Sigmoid colon (tissue), 7 donors: ENCODE results near the gene KCNIP3. TPM values are rescaled to one million over a fixed set of nuclear protein-coding genes. Genes with fewer than 3 reads are reported as not detected.

Experiments
- DNase-seq: peaks from one replicate; pipeline ENCODE4 v3.0.0-alpha.2; 2019
- H3K27ac ChIP-seq, 4 donors: fragments of 200-600 bp; sonication (generic); one replicate each; pipeline ENCODE4 v1.5.1; 2016 to 2019; ENCODE audit warnings: mild to moderate bottlenecking in 1 of 4
- H3K27me3 ChIP-seq, 3 donors: fragments of 200-600 bp; sonication (generic); one replicate each; pipeline ENCODE4 v1.5.1; 2019; ENCODE audit warnings: mild to moderate bottlenecking in 1 of 3
- H3K36me3 ChIP-seq, 4 donors: fragments of 200-600 bp; sonication (generic); one replicate each; pipeline ENCODE4 v1.5.1; 2016 to 2019
- H3K4me1 ChIP-seq, 4 donors: fragments of 200-600 bp; sonication (generic); one replicate each; pipeline ENCODE4 v1.5.1; 2017 to 2019
- H3K4me3 ChIP-seq, 4 donors: fragments of 200-600 bp; sonication (generic); one replicate each; pipeline ENCODE4 v1.5.1; 2017 to 2019; ENCODE audit warnings: mild to moderate bottlenecking in 2 of 4, moderate library complexity in 1 of 4
- H3K9me3 ChIP-seq, 4 donors: fragments of 200-600 bp in 3 of 4; sonication (generic) in 3 of 4; one replicate each; pipeline versions ENCODE4 v1.5.1 to v1.6.1; 2013 to 2019
- EP300 ChIP-seq, 4 donors: sonication (generic); formaldehyde crosslinking; IDR thresholded peaks; one replicate each; pipeline ENCODE4 v1.6.1; 2017; ENCODE audit warnings: antibody characterized with exemption in 4 of 4
- POLR2A ChIP-seq, 2 donors: fragments of 450-650 bp; IDR thresholded peaks; one replicate each; pipeline ENCODE4 v1.6.1; 2016; ENCODE audit warnings: antibody characterized with exemption in 2 of 2, mild to moderate bottlenecking in 2 of 2, moderate library complexity in 2 of 2
- POLR2AphosphoS5 ChIP-seq, 4 donors: sonication (generic); formaldehyde crosslinking; IDR thresholded peaks; one replicate each; pipeline ENCODE4 v1.6.1; 2017; ENCODE audit warnings: antibody characterized with exemption in 4 of 4
- WGBS, 2 donors: extraction: QIAGEN DNeasy Blood & Tissue Kit; methylation state at CpG; one replicate each; pipeline ENCODE4 v1.1.7; 2013; 5-methylcytosine and 5-hydroxymethylcytosine counted together
- intact Hi-C: fragments of 100-400 bp; cut with DNase I; formaldehyde crosslinking; loops from one replicate; pipeline ENCODE4 v1.15.1; 2023
- polyA plus RNA-seq, 3 donors: library from polyadenylated mRNA; stranded (reverse); fragments of 200-250 nt; gene quantifications; one replicate each; pipeline ENCODE4 v1.2.3, GENCODE V29; 2013
- total RNA-seq, 4 donors: library from RNA; depleted of rRNA; stranded (reverse); fragments of >200 nt; gene quantifications; one replicate each; pipeline ENCODE4 v1.1.0, GENCODE V29; 2016
- TF ChIP-seq, protein P1 (sequence below), 4 experiments: fragments of 450-650 bp in 3 of 4; fragments of 200-600 bp in 1 of 4; IDR thresholded peaks; one replicate each; pipeline ENCODE4 v1.5.1; 2016 to 2019; ENCODE audit warnings: antibody characterized with exemption in 4 of 4, mild to moderate bottlenecking in 3 of 4, moderate library complexity in 2 of 4
- donor health status: healthy with polysubstance abuse.
- donor health status: Bipolar disorder and iron deficiency.
- donor health status: healthy.

Gene KCNIP3
- total and polyA plus RNA-seq, 7 donors, result 1.8 to 23.8 (median 11.8) TPM

DNA sequence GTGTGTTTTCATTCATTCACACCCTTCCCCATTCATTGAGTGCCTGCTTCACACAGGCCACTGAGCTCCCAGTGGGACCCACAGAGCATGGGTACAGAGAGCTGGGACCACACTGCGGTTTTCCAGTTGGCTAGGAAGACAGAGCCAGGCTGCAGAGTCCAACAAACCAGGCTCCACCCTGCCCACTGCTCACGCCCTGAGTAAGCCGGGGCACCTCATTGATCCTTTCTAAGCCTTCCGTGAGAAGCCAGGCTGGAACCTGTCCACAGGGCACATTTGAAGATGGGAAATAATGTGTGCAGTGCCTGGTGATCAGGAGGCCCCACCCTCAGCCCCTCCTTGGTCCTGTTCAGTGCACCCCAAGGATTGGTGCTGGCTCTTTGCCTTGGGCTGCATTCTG is 13.5 kb downstream of the KCNIP3 start:
- Histone ChIP-seq H3K27me3 (no peaks in the 10 kb centered on the region), H3K4me1 (no peaks in the 10 kb centered on the region), H3K36me3 (no peaks in the 10 kb centered on the region), H3K9me3 (no peaks in the 10 kb centered on the region), H3K4me3 (no peak overlapping the region), H3K27ac (no peak overlapping the region)
- no peak for DNase-seq
- WGBS, 2 donors, result 19 to 78% methylated on average over 4 of the region's 4 CpGs
- intact Hi-C loops, result loop anchor here (10.0 kb wide), 1 partner anchor 96 kb away; no protein-coding TSS in a partner anchor
- no peak for TF ChIP-seq POLR2AphosphoS5 (IDR thresholded peaks at IDR 0.05)
- TF ChIP-seq, protein P1, sequence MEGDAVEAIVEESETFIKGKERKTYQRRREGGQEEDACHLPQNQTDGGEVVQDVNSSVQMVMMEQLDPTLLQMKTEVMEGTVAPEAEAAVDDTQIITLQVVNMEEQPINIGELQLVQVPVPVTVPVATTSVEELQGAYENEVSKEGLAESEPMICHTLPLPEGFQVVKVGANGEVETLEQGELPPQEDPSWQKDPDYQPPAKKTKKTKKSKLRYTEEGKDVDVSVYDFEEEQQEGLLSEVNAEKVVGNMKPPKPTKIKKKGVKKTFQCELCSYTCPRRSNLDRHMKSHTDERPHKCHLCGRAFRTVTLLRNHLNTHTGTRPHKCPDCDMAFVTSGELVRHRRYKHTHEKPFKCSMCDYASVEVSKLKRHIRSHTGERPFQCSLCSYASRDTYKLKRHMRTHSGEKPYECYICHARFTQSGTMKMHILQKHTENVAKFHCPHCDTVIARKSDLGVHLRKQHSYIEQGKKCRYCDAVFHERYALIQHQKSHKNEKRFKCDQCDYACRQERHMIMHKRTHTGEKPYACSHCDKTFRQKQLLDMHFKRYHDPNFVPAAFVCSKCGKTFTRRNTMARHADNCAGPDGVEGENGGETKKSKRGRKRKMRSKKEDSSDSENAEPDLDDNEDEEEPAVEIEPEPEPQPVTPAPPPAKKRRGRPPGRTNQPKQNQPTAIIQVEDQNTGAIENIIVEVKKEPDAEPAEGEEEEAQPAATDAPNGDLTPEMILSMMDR (IDR thresholded peaks at IDR 0.05), result no peak
- TF ChIP-seq POLR2A (IDR thresholded peaks at IDR 0.05), result no peak
- no peak for TF ChIP-seq EP300 (IDR thresholded peaks at IDR 0.05)

DNA sequence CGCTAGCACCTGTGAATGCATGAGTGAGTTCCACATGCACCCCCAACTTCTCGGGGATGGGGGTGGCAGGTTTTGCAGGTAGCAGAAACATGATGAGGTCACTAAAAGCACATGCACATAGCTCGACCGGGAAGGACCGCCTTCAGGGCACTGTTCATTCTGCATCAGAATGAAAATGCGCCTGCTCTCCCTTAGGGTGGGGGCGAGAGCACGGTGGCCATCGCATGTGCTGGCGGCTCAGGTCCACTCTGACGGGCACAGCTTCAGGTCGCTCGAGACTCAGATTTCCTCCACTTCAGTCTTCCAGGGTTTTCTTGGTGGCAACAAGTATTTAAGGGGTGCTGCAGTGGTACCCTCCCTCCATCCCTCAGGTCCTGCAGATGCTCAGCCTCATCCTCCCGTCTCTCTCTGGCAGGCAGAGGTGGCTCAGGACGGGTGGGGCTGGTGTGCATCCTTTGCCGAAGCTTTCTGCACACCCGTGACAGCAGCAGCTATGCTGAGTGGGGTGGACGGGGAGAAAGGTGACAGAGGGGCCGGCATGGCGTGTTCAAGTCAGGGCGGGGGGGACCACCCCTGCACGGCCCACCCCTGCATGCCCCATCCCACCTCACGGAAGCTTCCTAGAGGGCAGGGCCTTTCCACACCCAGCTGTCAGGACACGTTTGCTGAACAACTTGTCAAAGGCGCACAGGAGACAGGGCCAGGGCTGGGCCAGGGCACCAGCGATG is 14.8 kb downstream of the KCNIP3 start:
- TF ChIP-seq POLR2AphosphoS5 (IDR thresholded peaks at IDR 0.05) (no peak), POLR2A (IDR thresholded peaks at IDR 0.05) (no peak), EP300 (IDR thresholded peaks at IDR 0.05) (no peak)
- TF ChIP-seq, protein P1 (IDR thresholded peaks at IDR 0.05), result no peak
- WGBS, 2 donors, result 88% methylated on average over 26 of the region's 26 CpGs

DNA sequence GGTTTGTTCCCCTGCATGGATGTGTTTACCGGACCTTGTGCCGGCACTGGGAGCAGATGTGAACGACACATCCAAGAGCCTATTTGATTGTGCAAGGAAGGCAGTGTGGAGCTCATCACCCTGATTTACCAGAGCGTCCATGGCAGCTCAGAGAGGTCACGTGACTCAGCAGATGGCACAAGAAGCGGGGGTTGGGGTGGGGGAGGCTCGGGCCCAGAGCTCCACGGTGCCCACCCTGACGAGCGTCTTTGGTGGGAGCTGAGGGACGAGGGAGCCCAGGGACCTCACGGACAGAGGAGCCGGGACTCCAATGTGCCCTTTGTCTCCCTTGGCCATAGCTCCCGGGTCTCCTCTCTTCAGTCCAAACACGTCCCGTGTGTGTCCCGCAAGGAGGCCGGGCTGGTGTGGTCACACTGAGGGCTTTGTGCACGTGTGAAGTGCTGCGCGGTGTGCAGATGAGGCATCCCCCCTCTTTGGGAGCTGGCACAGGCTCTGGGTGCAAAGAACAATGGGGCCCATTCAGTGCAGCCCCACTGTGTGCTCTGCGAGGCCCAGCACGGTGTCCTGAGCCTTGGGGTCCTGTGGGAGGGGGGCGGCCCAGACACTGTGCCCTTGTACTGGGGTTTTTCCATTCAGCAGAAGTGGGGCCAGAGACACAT is 15.5 kb downstream of the KCNIP3 start:
- Histone ChIP-seq H3K4me3 (no peak overlapping the region), H3K4me1 (no peaks in the 10 kb centered on the region), H3K9me3 (no peaks in the 10 kb centered on the region), H3K27me3 (no peaks in the 10 kb centered on the region), H3K27ac (no peak overlapping the region), H3K36me3 (no peaks in the 10 kb centered on the region)
- 90 to 91% methylated on average over 24 of the region's 24 CpGs for WGBS, 2 donors
- intact Hi-C loops, result loop anchor here (10.0 kb wide), 1 partner anchor 98 kb away; no protein-coding TSS in a partner anchor
- DNase-seq, result no peak
- TF ChIP-seq POLR2A (IDR thresholded peaks at IDR 0.05) (no peak), POLR2AphosphoS5 (IDR thresholded peaks at IDR 0.05) (no peak), EP300 (IDR thresholded peaks at IDR 0.05) (no peak)
- TF ChIP-seq, protein P1 (IDR thresholded peaks at IDR 0.05), result no peak

More for the DNA sequence above, 14.8 kb downstream of the KCNIP3 start:
- no peaks in the 10 kb centered on the region for H3K27me3 ChIP-seq
- no peak overlapping the region for H3K4me3 ChIP-seq
- H3K4me1 ChIP-seq, result no peaks in the 10 kb centered on the region
- no peaks in the 10 kb centered on the region for H3K9me3 ChIP-seq
- no peaks in the 10 kb centered on the region for H3K36me3 ChIP-seq
- no peak for DNase-seq
- H3K27ac ChIP-seq, result no peak overlapping the region
- intact Hi-C loops, result loop anchor here (10.0 kb wide), 1 partner anchor 97 kb away; no protein-coding TSS in a partner anchor

DNA sequence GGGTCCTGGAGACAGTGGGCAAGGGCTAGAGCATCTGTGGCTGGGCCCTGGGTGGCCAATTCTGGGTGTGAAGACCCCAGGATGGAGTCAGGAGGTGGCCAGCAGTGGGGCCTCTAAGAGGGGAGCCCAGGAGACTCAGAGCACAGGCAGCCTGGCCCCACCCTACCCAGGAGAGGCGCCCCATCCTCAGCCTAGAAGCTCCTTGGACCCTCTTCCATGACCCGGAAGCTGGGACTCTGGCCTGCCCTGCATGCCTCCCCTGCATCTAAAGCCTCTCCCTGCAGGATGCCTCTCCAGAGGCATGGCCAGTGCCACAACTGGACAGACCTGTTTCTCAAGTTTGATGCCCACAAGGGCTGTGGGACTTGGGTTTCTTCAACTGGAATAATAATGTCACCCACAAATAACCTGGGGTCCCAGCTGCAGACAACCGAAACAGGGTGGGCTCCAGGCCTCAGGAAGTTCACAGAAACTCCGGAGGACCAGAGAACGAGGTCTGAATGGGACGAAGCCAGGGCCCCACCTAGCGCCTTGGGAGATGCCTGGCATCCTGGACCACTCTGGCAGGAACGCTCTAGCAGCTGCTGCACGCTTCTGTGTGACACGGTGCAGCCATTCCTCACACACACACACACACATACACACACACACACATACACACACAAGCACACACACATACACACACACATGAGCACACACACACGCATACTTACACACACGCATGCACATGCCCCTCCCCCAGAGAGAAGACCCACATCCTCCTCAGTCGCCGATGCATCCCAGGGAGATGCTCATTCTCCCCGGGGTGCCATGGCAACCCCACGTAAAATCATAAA is 16.4 kb downstream of the KCNIP3 start:
- Histone ChIP-seq H3K9me3 (no peaks in the 10 kb centered on the region), H3K4me1 (no peaks in the 10 kb centered on the region), H3K4me3 (no peak overlapping the region), H3K27ac (no peak overlapping the region), H3K27me3 (no peaks in the 10 kb centered on the region), H3K36me3 (no peaks in the 10 kb centered on the region)
- TF ChIP-seq POLR2A (IDR thresholded peaks at IDR 0.05), result no peak
- no peak for TF ChIP-seq POLR2AphosphoS5 (IDR thresholded peaks at IDR 0.05)
- TF ChIP-seq, protein P1 (IDR thresholded peaks at IDR 0.05), result no peak
- TF ChIP-seq EP300 (IDR thresholded peaks at IDR 0.05), result no peak
- intact Hi-C loops, result loop anchor here (10.0 kb wide), 1 partner anchor 99 kb away; no protein-coding TSS in a partner anchor
- 81 to 85% methylated on average over 16 of the region's 16 CpGs for WGBS, 2 donors
- DNase-seq, result no peak
